Measurements from ENCODE around the gene ITGB5.

- TF ChIP-seq CBFB (CRISPR knock-in tag; IDR thresholded peaks at IDR 0.05; ENCODE audit: low read depth) (no peak), NR1H2 (CRISPR knock-in tag; IDR thresholded peaks at IDR 0.05) (no peak), CREM (CRISPR knock-in tag; IDR thresholded peaks at IDR 0.05) (no peak)
- TF ChIP-seq, protein P1, sequence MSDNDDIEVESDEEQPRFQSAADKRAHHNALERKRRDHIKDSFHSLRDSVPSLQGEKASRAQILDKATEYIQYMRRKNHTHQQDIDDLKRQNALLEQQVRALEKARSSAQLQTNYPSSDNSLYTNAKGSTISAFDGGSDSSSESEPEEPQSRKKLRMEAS (CRISPR knock-in tag; IDR thresholded peaks at IDR 0.05) = no peak
- TF ChIP-seq, protein P2, sequence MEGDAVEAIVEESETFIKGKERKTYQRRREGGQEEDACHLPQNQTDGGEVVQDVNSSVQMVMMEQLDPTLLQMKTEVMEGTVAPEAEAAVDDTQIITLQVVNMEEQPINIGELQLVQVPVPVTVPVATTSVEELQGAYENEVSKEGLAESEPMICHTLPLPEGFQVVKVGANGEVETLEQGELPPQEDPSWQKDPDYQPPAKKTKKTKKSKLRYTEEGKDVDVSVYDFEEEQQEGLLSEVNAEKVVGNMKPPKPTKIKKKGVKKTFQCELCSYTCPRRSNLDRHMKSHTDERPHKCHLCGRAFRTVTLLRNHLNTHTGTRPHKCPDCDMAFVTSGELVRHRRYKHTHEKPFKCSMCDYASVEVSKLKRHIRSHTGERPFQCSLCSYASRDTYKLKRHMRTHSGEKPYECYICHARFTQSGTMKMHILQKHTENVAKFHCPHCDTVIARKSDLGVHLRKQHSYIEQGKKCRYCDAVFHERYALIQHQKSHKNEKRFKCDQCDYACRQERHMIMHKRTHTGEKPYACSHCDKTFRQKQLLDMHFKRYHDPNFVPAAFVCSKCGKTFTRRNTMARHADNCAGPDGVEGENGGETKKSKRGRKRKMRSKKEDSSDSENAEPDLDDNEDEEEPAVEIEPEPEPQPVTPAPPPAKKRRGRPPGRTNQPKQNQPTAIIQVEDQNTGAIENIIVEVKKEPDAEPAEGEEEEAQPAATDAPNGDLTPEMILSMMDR (IDR thresholded peaks at IDR 0.05) = no peak
- TF ChIP-seq, protein P3, sequence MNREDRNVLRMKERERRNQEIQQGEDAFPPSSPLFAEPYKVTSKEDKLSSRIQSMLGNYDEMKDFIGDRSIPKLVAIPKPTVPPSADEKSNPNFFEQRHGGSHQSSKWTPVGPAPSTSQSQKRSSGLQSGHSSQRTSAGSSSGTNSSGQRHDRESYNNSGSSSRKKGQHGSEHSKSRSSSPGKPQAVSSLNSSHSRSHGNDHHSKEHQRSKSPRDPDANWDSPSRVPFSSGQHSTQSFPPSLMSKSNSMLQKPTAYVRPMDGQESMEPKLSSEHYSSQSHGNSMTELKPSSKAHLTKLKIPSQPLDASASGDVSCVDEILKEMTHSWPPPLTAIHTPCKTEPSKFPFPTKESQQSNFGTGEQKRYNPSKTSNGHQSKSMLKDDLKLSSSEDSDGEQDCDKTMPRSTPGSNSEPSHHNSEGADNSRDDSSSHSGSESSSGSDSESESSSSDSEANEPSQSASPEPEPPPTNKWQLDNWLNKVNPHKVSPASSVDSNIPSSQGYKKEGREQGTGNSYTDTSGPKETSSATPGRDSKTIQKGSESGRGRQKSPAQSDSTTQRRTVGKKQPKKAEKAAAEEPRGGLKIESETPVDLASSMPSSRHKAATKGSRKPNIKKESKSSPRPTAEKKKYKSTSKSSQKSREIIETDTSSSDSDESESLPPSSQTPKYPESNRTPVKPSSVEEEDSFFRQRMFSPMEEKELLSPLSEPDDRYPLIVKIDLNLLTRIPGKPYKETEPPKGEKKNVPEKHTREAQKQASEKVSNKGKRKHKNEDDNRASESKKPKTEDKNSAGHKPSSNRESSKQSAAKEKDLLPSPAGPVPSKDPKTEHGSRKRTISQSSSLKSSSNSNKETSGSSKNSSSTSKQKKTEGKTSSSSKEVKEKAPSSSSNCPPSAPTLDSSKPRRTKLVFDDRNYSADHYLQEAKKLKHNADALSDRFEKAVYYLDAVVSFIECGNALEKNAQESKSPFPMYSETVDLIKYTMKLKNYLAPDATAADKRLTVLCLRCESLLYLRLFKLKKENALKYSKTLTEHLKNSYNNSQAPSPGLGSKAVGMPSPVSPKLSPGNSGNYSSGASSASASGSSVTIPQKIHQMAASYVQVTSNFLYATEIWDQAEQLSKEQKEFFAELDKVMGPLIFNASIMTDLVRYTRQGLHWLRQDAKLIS (CRISPR knock-in tag; IDR thresholded peaks at IDR 0.05; ENCODE audit: borderline replicate concordance) = no peak
- TF ChIP-seq, protein P4, sequence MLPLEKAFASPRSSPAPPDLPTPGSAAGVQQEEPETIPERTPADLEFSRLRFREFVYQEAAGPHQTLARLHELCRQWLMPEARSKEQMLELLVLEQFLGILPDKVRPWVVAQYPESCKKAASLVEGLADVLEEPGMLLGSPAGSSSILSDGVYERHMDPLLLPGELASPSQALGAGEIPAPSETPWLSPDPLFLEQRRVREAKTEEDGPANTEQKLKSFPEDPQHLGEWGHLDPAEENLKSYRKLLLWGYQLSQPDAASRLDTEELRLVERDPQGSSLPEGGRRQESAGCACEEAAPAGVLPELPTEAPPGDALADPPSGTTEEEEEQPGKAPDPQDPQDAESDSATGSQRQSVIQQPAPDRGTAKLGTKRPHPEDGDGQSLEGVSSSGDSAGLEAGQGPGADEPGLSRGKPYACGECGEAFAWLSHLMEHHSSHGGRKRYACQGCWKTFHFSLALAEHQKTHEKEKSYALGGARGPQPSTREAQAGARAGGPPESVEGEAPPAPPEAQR (CRISPR knock-in tag; IDR thresholded peaks at IDR 0.05) = no peak
These were observed 87.5 kb downstream of the ITGB5 start for GRCh38 chr3:124799676-124800075.

Data from WTC11 (cell line).